SK-N-SH (cell line): ENCODE results near the gene DDAH1. TPM values are rescaled to one million over a fixed set of nuclear protein-coding genes. Genes with fewer than 3 reads are reported as not detected.

Source experiments
- CTCF ChIA-PET: fragments of 300-600, 350-600 bp; formaldehyde crosslinking; extraction: SDS; loops from one replicate; lab custom pipeline; 2021; lab: Yijun Ruan, JAX
- POLR2A ChIA-PET: fragments of 350-600 bp; sonication (Branson Sonifier 250); formaldehyde crosslinking; extraction: SDS; loops from one replicate; lab custom pipeline; 2020; ENCODE audit warnings: antibody characterized with exemption, inconsistent platforms; lab: Yijun Ruan, JAX
- DNase-seq: peaks from one replicate; pipeline ENCODE4 v3.0.0; 2012
- H2AFZ ChIP-seq: fragments of 200-600 bp; sonication (generic); 2 replicates; pipeline ENCODE4 v1.8.1; 2016; ENCODE audit warnings: antibody characterized with exemption, mild to moderate bottlenecking, low read depth
- H3F3A ChIP-seq: fragments of 200-600 bp; sonication (generic); replicated peaks from 2 replicates; pipeline ENCODE3; 2016; ENCODE audit warnings: antibody characterized with exemption, mild to moderate bottlenecking; ENCODE audit not compliant: insufficient read depth
- H3K27ac ChIP-seq, 2 experiments: fragments of 200-500 bp in 1 of 2; fragments of 200-600 bp in 1 of 2; sonication (Bioruptor generic) in 1 of 2; sonication (generic), shearing (Covaris generic) in 1 of 2; 2 replicates each; pipeline versions ENCODE4 v1.5.1 to v1.6.1; 2014 to 2016; ENCODE audit warnings: low read depth in 2 of 2, inconsistent platforms in 1 of 2, low read length in 1 of 2, mild to moderate bottlenecking in 1 of 2, mixed read lengths in 1 of 2
- H3K27me3 ChIP-seq: fragments of 200-600 bp; sonication (generic), shearing (Covaris generic); 2 replicates; pipeline ENCODE4 v1.6.1; 2016; ENCODE audit warnings: mixed run types; ENCODE audit not compliant: insufficient read depth
- H3K36me3 ChIP-seq, 2 experiments: fragments of 200-500 bp in 1 of 2; fragments of 200-600 bp in 1 of 2; sonication (Bioruptor generic) in 1 of 2; sonication (generic) in 1 of 2; replicated peaks in 1 of 2; 2 replicates each; pipeline versions ENCODE3 to v1.5.1; 2014 to 2016; ENCODE audit warnings: low read length in 1 of 2, mild to moderate bottlenecking in 1 of 2; ENCODE audit not compliant: insufficient read depth in 2 of 2, control insufficient read depth in 1 of 2
- H3K4me1 ChIP-seq, 2 experiments: fragments of 200-500 bp in 1 of 2; fragments of 200-600 bp in 1 of 2; sonication (Bioruptor generic) in 1 of 2; sonication (generic), shearing (Covaris generic) in 1 of 2; 2 replicates each; pipeline versions ENCODE4 v1.5.1 to v1.6.1; 2014 to 2016; ENCODE audit warnings: low read depth in 1 of 2, low read length in 1 of 2, mixed run types in 1 of 2; ENCODE audit not compliant: insufficient read depth in 2 of 2, control insufficient read depth in 1 of 2
- H3K4me2 ChIP-seq: fragments of 200-600 bp; sonication (generic), shearing (Covaris generic); 2 replicates; pipeline ENCODE4 v1.6.1; 2017; ENCODE audit warnings: mixed run types
- H3K4me3 ChIP-seq, 2 experiments: fragments of 200-500 bp in 1 of 2; fragments of 200-600 bp in 1 of 2; sonication (Bioruptor generic) in 1 of 2; sonication (generic), shearing (Covaris generic) in 1 of 2; 2 replicates each; pipeline versions ENCODE4 v1.5.1 to v1.8.1; 2014 to 2016; ENCODE audit warnings: low read depth in 2 of 2, inconsistent platforms in 1 of 2, low read length in 1 of 2, mild to moderate bottlenecking in 1 of 2, mixed read lengths in 1 of 2, moderate library complexity in 1 of 2
- H3K79me2 ChIP-seq: fragments of 200-600 bp; sonication (generic); 2 replicates; pipeline ENCODE4 v1.8.1; 2017; ENCODE audit warnings: mild to moderate bottlenecking; ENCODE audit not compliant: insufficient read depth
- H3K9ac ChIP-seq: fragments of 200-600 bp; sonication (generic); 2 replicates; pipeline ENCODE4 v1.6.1; 2017; ENCODE audit warnings: mixed run types
- H3K9me2 ChIP-seq: fragments of 200-600 bp; sonication (generic); 2 replicates; pipeline ENCODE4 v1.6.1; 2017; ENCODE audit warnings: mixed run types
- H3K9me3 ChIP-seq: fragments of 200-600 bp; sonication (generic); 2 replicates; pipeline ENCODE4 v1.6.1; 2017; ENCODE audit warnings: mixed run types, mild to moderate bottlenecking, moderate library complexity
- H4K20me1 ChIP-seq: fragments of 200-600 bp; sonication (generic); 2 replicates; pipeline ENCODE4 v1.6.1; 2017; ENCODE audit warnings: mild to moderate bottlenecking, mixed run types; ENCODE audit not compliant: insufficient read depth
- CHD2 ChIP-seq: fragments of 150-350 bp; IDR thresholded peaks from 2 replicates; pipeline ENCODE4 v1.6.1; 2018; ENCODE audit warnings: low read length; ENCODE audit not compliant: partially characterized antibody
- EZH2phosphoT487 ChIP-seq: fragments of 200-600 bp; sonication (generic); IDR thresholded peaks from 2 replicates; pipeline ENCODE4 v1.6.1; 2017; ENCODE audit warnings: low read depth, mixed run types, mild to moderate bottlenecking, antibody characterized with exemption, moderate library complexity, borderline replicate concordance
- FOSL2 ChIP-seq: IDR thresholded peaks from 2 replicates; pipeline ENCODE4 v1.4.0; 2012; ENCODE audit warnings: low read depth, mild to moderate bottlenecking, moderate library complexity, borderline replicate concordance
- FOXM1 ChIP-seq: IDR thresholded peaks from 2 replicates; pipeline ENCODE4 v1.4.0; 2012; ENCODE audit warnings: low read depth, mild to moderate bottlenecking
- GABPA ChIP-seq: IDR thresholded peaks from 2 replicates; pipeline ENCODE4 v1.4.0; 2012; ENCODE audit warnings: low read depth, mild to moderate bottlenecking
- GATA2 ChIP-seq: sonication (generic); formaldehyde crosslinking; IDR thresholded peaks from 2 replicates; pipeline ENCODE4 v1.5.0; 2020; ENCODE audit warnings: mild to moderate bottlenecking, missing genetic modification reagents
- JUND ChIP-seq: IDR thresholded peaks from 2 replicates; pipeline ENCODE4 v1.4.0; 2012
- MEF2A ChIP-seq: IDR thresholded peaks from 2 replicates; pipeline ENCODE4 v1.4.0; 2012; ENCODE audit warnings: low read depth, borderline replicate concordance
- MXI1 ChIP-seq: IDR thresholded peaks from 2 replicates; pipeline ENCODE4 v1.6.1; 2012; ENCODE audit warnings: mild to moderate bottlenecking, low read depth, low read length, improper control_type of control experiment
- NRF1 ChIP-seq: IDR thresholded peaks from 2 replicates; pipeline ENCODE4 v1.6.1; 2012; ENCODE audit warnings: low read depth, mild to moderate bottlenecking, low read length
- POLR2AphosphoS5 ChIP-seq: IDR thresholded peaks from 2 replicates; pipeline ENCODE4 v1.6.1; 2012; ENCODE audit warnings: low read depth, low read length
- RAD21 ChIP-seq: IDR thresholded peaks from 2 replicates; pipeline ENCODE4 v1.6.1; 2012; ENCODE audit warnings: mild to moderate bottlenecking, low read length
- RCOR1 ChIP-seq: fragments of 150-350 bp; IDR thresholded peaks from 2 replicates; pipeline ENCODE4 v1.6.1; 2017; ENCODE audit warnings: antibody characterized with exemption, low read length
- SIN3A ChIP-seq: IDR thresholded peaks from 2 replicates; pipeline ENCODE4 v1.6.1; 2012; ENCODE audit warnings: low read depth, mild to moderate bottlenecking, low read length, moderate library complexity, borderline replicate concordance
- TAF1 ChIP-seq: IDR thresholded peaks from 2 replicates; pipeline ENCODE4 v1.6.1; 2012; ENCODE audit warnings: low read depth, mild to moderate bottlenecking, low read length, moderate library complexity, borderline replicate concordance
- TEAD4 ChIP-seq: IDR thresholded peaks from 2 replicates; pipeline ENCODE4 v1.4.0; 2012; ENCODE audit warnings: mild to moderate bottlenecking, borderline replicate concordance; ENCODE audit not compliant: insufficient read depth
- polyA plus RNA-seq, 3 experiments: library from polyadenylated mRNA; depleted of rRNA; stranded (reverse); fragments of >200 nt; gene quantifications; 2 replicates each; pipeline ENCODE4 v1.2.3, GENCODE V29; 2012
- TF ChIP-seq, protein P1 (sequence below): IDR thresholded peaks from 2 replicates; pipeline ENCODE4 v1.4.0; 2012; ENCODE audit warnings: low read depth, borderline replicate concordance
- TF ChIP-seq, protein P2 (sequence below): fragments of 150-350 bp; IDR thresholded peaks from 2 replicates; pipeline ENCODE4 v1.6.1; 2017; ENCODE audit warnings: antibody characterized with exemption, low read length, low read depth, borderline replicate concordance
- TF ChIP-seq, protein P3 (sequence below): IDR thresholded peaks from 2 replicates; pipeline ENCODE4 v1.4.0; 2012; ENCODE audit warnings: low read depth, borderline replicate concordance
- TF ChIP-seq, protein P4 (sequence below): IDR thresholded peaks from 2 replicates; pipeline ENCODE4 v1.6.1; 2012; ENCODE audit warnings: mild to moderate bottlenecking, low read depth, low read length, moderate library complexity

The DDAH1 gene
- polyA plus RNA-seq, 1 of the 3 experiments (the other 2 are of a cell fraction): 64.3 TPM

DNA sequence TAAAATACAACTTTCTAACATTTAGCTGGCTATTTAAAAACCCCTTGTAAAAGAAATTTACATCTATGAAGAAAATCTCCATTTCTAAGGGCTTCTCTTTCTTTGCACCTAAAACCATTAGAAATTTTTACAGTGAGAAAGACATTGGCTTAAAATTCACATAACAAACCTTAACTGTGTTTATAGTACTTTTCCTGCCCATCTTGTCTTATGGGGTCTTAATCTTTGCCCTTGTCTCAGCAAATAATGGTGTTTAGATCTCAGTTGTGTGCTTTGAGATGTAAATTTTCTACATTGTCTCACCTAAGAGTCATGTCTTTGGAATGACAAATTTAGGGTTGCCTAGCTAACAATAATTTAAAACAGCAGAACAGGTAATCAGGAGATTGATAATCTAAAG is 71.5 kb downstream of the DDAH1 start:
- Histone ChIP-seq H3K9ac (no peak overlapping the region), H4K20me1 (no peaks in the 10 kb centered on the region; the same call in 1 of the 2 replicates), H3K9me2 (no peaks in the 10 kb centered on the region), H3K36me3 (peaks cover 0 to 20% of the 10 kb centered on the region in 2 experiments), H3K4me1 (peaks cover 9 to 15% of the 10 kb centered on the region in 2 experiments; a peak in 3 of 4 replicates), H3F3A (peaks cover 18% of the 10 kb centered on the region), H3K4me3 (no peak overlapping the region), H2AFZ (no peak overlapping the region), H3K27me3 (no peaks in the 10 kb centered on the region), H3K9me3 (no peaks in the 10 kb centered on the region), H3K79me2 (peaks cover 100% of the 10 kb centered on the region), H3K4me2 (no peak overlapping the region), H3K27ac (no peak overlapping the region; a peak in 1 of 4 replicates)
- TF ChIP-seq JUND: 0 out of 2 replicates have a peak, but pooled peaks have one; percentile 3
- no peak for TF ChIP-seq MXI1
- CTCF ChIA-PET: interaction anchor here (1.4 to 1.5 kb wide), 2 partner anchors 18 to 85 kb away, joined by 3 read pairs; no protein-coding TSS in a partner anchor
- no peak for DNase-seq
- POLR2A ChIA-PET: no interaction called here

DNA sequence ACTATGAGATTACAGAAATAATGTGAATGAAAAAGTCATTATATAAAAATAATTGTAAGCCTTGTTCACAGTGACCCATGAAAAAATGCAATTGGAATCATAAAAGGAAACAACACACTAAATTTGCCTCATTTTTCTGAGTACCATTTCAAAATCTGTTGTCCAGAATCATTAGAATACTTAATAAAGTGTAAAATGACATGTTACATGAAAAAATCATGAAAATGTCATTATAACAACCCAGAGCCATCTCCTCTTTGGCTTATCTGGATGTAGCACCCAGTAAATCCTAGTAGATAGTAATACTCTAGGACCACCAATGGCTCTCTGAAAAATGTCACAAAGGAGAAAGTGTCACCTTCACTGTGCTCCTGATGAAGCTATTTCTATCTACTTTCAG is 76.5 kb downstream of the DDAH1 start:
- H3K27ac ChIP-seq: no peak overlapping the region
- no peak overlapping the region for H2AFZ ChIP-seq
- no peak for DNase-seq
- H3K79me2 ChIP-seq: peaks cover 100% of the 10 kb centered on the region
- TF ChIP-seq FOXM1: no peak
- TF ChIP-seq JUND: no peak
- no peak for TF ChIP-seq GATA2 (CRISPR knock-in tag)
- TF ChIP-seq TAF1: no peak
- no peak for TF ChIP-seq CHD2
- TF ChIP-seq RAD21: no peak
- TF ChIP-seq GABPA: no peak
- no peak for TF ChIP-seq NRF1
- no peak for TF ChIP-seq MEF2A
- no peak for TF ChIP-seq EZH2phosphoT487
- TF ChIP-seq TEAD4: no peak
- TF ChIP-seq, protein P1, sequence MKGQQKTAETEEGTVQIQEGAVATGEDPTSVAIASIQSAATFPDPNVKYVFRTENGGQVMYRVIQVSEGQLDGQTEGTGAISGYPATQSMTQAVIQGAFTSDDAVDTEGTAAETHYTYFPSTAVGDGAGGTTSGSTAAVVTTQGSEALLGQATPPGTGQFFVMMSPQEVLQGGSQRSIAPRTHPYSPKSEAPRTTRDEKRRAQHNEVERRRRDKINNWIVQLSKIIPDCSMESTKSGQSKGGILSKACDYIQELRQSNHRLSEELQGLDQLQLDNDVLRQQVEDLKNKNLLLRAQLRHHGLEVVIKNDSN: no peak
- TF ChIP-seq SIN3A: no peak
- TF ChIP-seq POLR2AphosphoS5: no peak
- no peak for TF ChIP-seq RCOR1
- TF ChIP-seq FOSL2: no peak
- TF ChIP-seq, protein P2, sequence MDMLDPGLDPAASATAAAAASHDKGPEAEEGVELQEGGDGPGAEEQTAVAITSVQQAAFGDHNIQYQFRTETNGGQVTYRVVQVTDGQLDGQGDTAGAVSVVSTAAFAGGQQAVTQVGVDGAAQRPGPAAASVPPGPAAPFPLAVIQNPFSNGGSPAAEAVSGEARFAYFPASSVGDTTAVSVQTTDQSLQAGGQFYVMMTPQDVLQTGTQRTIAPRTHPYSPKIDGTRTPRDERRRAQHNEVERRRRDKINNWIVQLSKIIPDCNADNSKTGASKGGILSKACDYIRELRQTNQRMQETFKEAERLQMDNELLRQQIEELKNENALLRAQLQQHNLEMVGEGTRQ: no peak
- TF ChIP-seq, protein P3, sequence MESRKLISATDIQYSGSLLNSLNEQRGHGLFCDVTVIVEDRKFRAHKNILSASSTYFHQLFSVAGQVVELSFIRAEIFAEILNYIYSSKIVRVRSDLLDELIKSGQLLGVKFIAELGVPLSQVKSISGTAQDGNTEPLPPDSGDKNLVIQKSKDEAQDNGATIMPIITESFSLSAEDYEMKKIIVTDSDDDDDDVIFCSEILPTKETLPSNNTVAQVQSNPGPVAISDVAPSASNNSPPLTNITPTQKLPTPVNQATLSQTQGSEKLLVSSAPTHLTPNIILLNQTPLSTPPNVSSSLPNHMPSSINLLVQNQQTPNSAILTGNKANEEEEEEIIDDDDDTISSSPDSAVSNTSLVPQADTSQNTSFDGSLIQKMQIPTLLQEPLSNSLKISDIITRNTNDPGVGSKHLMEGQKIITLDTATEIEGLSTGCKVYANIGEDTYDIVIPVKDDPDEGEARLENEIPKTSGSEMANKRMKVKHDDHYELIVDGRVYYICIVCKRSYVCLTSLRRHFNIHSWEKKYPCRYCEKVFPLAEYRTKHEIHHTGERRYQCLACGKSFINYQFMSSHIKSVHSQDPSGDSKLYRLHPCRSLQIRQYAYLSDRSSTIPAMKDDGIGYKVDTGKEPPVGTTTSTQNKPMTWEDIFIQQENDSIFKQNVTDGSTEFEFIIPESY: no peak
- TF ChIP-seq, protein P4, sequence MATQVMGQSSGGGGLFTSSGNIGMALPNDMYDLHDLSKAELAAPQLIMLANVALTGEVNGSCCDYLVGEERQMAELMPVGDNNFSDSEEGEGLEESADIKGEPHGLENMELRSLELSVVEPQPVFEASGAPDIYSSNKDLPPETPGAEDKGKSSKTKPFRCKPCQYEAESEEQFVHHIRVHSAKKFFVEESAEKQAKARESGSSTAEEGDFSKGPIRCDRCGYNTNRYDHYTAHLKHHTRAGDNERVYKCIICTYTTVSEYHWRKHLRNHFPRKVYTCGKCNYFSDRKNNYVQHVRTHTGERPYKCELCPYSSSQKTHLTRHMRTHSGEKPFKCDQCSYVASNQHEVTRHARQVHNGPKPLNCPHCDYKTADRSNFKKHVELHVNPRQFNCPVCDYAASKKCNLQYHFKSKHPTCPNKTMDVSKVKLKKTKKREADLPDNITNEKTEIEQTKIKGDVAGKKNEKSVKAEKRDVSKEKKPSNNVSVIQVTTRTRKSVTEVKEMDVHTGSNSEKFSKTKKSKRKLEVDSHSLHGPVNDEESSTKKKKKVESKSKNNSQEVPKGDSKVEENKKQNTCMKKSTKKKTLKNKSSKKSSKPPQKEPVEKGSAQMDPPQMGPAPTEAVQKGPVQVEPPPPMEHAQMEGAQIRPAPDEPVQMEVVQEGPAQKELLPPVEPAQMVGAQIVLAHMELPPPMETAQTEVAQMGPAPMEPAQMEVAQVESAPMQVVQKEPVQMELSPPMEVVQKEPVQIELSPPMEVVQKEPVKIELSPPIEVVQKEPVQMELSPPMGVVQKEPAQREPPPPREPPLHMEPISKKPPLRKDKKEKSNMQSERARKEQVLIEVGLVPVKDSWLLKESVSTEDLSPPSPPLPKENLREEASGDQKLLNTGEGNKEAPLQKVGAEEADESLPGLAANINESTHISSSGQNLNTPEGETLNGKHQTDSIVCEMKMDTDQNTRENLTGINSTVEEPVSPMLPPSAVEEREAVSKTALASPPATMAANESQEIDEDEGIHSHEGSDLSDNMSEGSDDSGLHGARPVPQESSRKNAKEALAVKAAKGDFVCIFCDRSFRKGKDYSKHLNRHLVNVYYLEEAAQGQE: no peak
- no peaks in the 10 kb centered on the region; a peak in 2 of 4 replicates for H3K4me1 ChIP-seq
- H3K9me2 ChIP-seq: no peaks in the 10 kb centered on the region
- peaks cover 5% of the 10 kb centered on the region; the same call in 1 of the 2 replicates for H4K20me1 ChIP-seq
- H3K4me2 ChIP-seq: no peak overlapping the region
- ChIA-PET POLR2A (no interaction called here), CTCF (interaction anchor here (3.2 kb wide), 1 partner anchor 10 kb away, joined by 9 read pairs; no protein-coding TSS in a partner anchor)
- H3K4me3 ChIP-seq: no peak overlapping the region
- H3K27me3 ChIP-seq: no peaks in the 10 kb centered on the region
- peaks cover 10 to 36% of the 10 kb centered on the region in 2 experiments for H3K36me3 ChIP-seq
- peaks cover 16% of the 10 kb centered on the region for H3F3A ChIP-seq
- no peaks in the 10 kb centered on the region for H3K9me3 ChIP-seq
- no peak overlapping the region for H3K9ac ChIP-seq
